WI38 (cell line): Measurements from ENCODE around the gene CERCAM.

ENCODE experiments used
- H3K4me3 ChIP-seq: 2 replicates; pipeline ENCODE4 v1.5.1; 2011; ENCODE audit warnings: low read depth, mild to moderate bottlenecking, control low read depth, low read length
- CTCF ChIP-seq: IDR thresholded peaks from 2 replicates; pipeline ENCODE4 v1.5.1; 2012; ENCODE audit warnings: low read depth, mild to moderate bottlenecking, control low read depth, low read length

The CERCAM gene

DNA sequence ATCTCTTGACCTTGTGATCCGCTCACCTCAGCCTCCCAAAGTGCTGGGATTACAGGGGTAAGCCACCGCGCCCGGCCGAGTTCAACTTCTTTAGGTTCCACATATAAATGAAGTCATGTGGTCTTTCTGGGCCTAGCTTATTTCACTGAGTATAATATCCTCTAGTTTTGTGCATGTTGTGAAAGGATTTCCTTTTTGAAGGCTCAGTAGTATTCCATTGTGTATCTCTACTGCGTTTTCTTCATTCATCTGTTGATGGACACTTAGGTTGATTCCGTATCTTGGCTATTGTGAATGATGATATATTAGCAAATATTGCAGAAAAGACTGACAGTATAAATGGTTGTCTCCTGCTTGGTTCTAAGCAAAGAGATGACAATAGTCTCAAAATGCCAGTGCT, 55.2 kb downstream of the CERCAM start:
- no peak overlapping the region for H3K4me3 ChIP-seq
- TF ChIP-seq CTCF, result no peak

DNA sequence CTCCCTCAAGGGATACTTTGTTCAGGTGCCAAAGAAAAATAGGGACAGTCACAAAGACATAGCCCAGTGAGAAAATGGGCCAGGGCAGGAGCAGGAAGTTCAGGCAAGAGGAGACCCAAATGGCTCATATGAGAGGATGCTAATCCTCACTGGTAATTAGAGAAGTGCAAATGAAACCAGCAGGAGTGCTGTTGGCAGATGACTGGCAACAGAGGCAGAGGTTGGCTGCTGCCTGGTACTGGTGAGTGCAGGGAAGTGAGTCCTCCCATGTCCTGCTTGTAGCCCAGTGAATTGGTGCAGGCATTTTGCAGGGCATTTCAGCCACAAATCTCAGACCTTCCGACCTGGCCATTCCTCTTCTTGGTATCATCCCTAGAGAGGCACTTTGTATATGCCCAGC, 58.6 kb downstream of the CERCAM start:
- TF ChIP-seq CTCF, result no peak
- no peak overlapping the region for H3K4me3 ChIP-seq

DNA sequence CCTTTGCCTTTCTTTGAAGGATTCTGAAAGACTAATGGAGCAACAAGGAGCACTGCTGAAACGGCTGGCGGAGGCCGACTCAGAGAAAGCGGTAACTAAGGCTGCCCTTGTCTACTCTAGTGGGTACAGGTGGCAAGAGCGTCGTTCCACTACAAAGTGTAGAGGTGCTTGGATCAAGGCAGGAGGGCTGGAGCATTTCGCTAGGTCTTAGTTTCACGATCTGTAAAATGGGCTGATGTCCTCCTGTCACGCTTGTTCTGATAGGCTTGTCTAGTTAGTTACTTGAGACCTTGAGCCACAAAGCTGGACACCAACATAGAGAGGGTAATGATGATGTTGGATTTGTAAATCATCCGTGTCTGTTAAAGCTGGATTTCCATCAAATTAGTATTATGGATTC, 60.9 kb downstream of the CERCAM start:
- H3K4me3 ChIP-seq, result no peak overlapping the region
- no peak for TF ChIP-seq CTCF

DNA sequence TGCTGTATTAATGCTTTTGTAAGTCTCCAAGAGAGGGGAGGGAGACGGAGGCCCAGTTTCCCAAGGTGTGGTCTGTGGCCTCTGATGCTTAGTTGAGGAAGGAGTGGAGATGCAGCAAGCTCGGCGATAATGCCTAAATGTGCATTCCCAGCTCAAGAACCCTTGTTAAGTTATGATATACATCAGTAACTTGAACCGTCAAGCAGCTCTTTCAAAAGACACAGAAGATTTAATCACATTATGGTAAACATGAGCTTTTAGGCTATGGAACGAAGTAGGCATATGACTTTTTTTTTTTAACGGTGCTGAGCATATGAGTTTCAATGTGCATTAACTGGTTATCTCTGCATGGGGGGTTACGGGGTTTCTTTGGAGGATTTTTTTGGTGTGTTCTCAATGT, 61.5 kb downstream of the CERCAM start:
- no peak overlapping the region for H3K4me3 ChIP-seq

GRCh38 chr9:128484686-128485413, 64.2 kb downstream of the CERCAM start:
- TF ChIP-seq CTCF, result no peak
- no peak overlapping the region for H3K4me3 ChIP-seq

More for the DNA sequence above, 61.5 kb downstream of the CERCAM start:
- TF ChIP-seq CTCF, result no peak

GRCh38 chr9:128485414-128485855, 64.8 kb downstream of the CERCAM start:
- TF ChIP-seq CTCF, result no peak
- no peak overlapping the region for H3K4me3 ChIP-seq

DNA sequence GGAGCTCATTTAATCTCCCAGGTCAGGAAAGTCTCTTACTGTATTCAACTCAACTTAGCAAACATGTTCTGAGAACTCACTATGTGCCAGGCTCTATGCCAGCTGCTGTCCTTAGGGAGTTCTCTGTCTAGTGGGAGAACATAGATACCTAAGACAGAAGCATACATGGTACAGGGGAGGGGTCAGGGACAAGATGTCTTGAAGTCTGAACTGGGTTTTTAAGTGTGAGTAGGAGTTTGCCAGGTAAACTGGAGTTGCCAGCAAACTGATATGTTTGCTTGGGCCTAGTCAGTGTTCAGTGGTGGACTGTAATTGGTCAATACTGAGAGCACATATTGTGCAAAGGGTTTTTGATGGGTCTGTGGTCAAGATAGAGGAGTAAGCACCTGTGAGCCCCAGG, 65.5 kb downstream of the CERCAM start:
- no peak for TF ChIP-seq CTCF
- H3K4me3 ChIP-seq, result no peak overlapping the region
